Smooth muscle cell (in vitro differentiated cells): Measurements from ENCODE around the gene DCUN1D1. TPM values are rescaled to one million over a fixed set of nuclear protein-coding genes. Genes with fewer than 3 reads are reported as not detected.
"Not testable (repeated sequence)": the region's sequence is repeated elsewhere in the genome, so short reads cannot be mapped to it uniquely, and the experiment has no call there.

Experiments used
- DNase-seq: peaks from one replicate; lab custom pipeline; 2025; ENCODE audit not compliant: unreplicated experiment; lab: John Stamatoyannopoulos, UW
- H2AFZ ChIP-seq: fragments of 200-600 bp; sonication (generic); 2 replicates; pipeline ENCODE4 v1.6.0; 2016; ENCODE audit warnings: antibody characterized with exemption, low read depth, mild to moderate bottlenecking
- H3F3A ChIP-seq: fragments of 200-600 bp; sonication (generic); 2 replicates; pipeline ENCODE4 v1.6.0; 2017; ENCODE audit warnings: antibody characterized with exemption, low read depth
- H3K27ac ChIP-seq: fragments of 200-600 bp; sonication (generic); 2 replicates; pipeline ENCODE4 v1.5.1; 2016; ENCODE audit warnings: low read depth, mild to moderate bottlenecking
- H3K27me3 ChIP-seq: fragments of 200-600 bp; sonication (generic); 2 replicates; pipeline ENCODE4 v1.6.1; 2016; ENCODE audit warnings: low read depth, mild to moderate bottlenecking
- H3K36me3 ChIP-seq: fragments of 200-600 bp; sonication (generic); 2 replicates; pipeline ENCODE4 v1.5.1; 2016; ENCODE audit warnings: low read depth
- H3K4me1 ChIP-seq: fragments of 200-600 bp; sonication (generic); 2 replicates; pipeline ENCODE4 v1.5.1; 2016; ENCODE audit warnings: low read depth
- H3K4me2 ChIP-seq: fragments of 200-600 bp; sonication (generic); 2 replicates; pipeline ENCODE4 v1.6.0; 2016; ENCODE audit warnings: mild to moderate bottlenecking
- H3K4me3 ChIP-seq: fragments of 200-600 bp; sonication (generic); 2 replicates; pipeline ENCODE4 v1.5.1; 2016; ENCODE audit warnings: mild to moderate bottlenecking
- H3K79me2 ChIP-seq: fragments of 200-600 bp; sonication (generic); 2 replicates; pipeline ENCODE4 v1.6.0; 2016; ENCODE audit warnings: low read depth, mild to moderate bottlenecking
- H3K9ac ChIP-seq: fragments of 200-600 bp; sonication (generic); 2 replicates; pipeline ENCODE4 v1.6.0; 2016; ENCODE audit warnings: low read depth
- H3K9me3 ChIP-seq: fragments of 200-600 bp; sonication (generic); replicated peaks from 2 replicates; pipeline ENCODE4 v1.5.1; 2016; ENCODE audit warnings: low read depth
- H4K20me1 ChIP-seq: fragments of 200-600 bp; sonication (generic); 2 replicates; pipeline ENCODE4 v1.6.0; 2016; ENCODE audit warnings: low read depth
- CTCF ChIP-seq: fragments of 200-600 bp; sonication (generic); IDR thresholded peaks from 2 replicates; pipeline ENCODE4 v1.5.1; 2017; ENCODE audit warnings: borderline replicate concordance, mild to moderate bottlenecking, antibody characterized with exemption; ENCODE audit not compliant: insufficient read depth, poor library complexity, severe bottlenecking
- WGBS: methylation state at CpG from one replicate; pipeline ENCODE4 v1.1.7; 2016; ENCODE audit warnings: low lambda C conversion rate; 5-methylcytosine and 5-hydroxymethylcytosine counted together
- polyA plus RNA-seq: library from polyadenylated mRNA; unstranded; fragments of >200 nt; fragmentation: Nextera tagmentation; extraction: Ambion mirVana; gene quantifications from 2 replicates; pipeline ENCODE4 v1.2.1, GENCODE V29; 2016
- total RNA-seq: library from RNA; depleted of rRNA; stranded (reverse); fragments of >200 nt; gene quantifications from 2 replicates; pipeline ENCODE4 v1.2.3, GENCODE V29; 2014

Gene DCUN1D1
- total and polyA plus RNA-seq, 2 experiments from 2014 or later = 14.4 to 25.7 TPM

GRCh38 chr3:183008800-183009199, 28.5 kb upstream of the DCUN1D1 start:
- H3K4me2 ChIP-seq = no peak overlapping the region
- H3F3A ChIP-seq = no peaks in the 10 kb centered on the region
- DNase-seq = no peak

GRCh38 chr3:183008303-183008702, 28.0 kb upstream of the DCUN1D1 start:
- Histone ChIP-seq H3K36me3 (no peaks in the 10 kb centered on the region), H4K20me1 (no peaks in the 10 kb centered on the region), H3F3A (no peaks in the 10 kb centered on the region), H2AFZ (no peak overlapping the region), H3K27me3 (no peaks in the 10 kb centered on the region), H3K27ac (no peak overlapping the region), H3K4me1 (no peaks in the 10 kb centered on the region), H3K79me2 (no peaks in the 10 kb centered on the region), H3K4me3 (no peak overlapping the region), H3K9ac (no peak overlapping the region), H3K4me2 (no peak overlapping the region), H3K9me3 (no peaks in the 10 kb centered on the region)
- TF ChIP-seq CTCF = no peak
- 98% methylated on average over 4 of the region's 4 CpGs for WGBS
- DNase-seq = no peak

More at GRCh38 chr3:183008800-183009199, 28.5 kb upstream of the DCUN1D1 start:
- Histone ChIP-seq H3K36me3 (no peaks in the 10 kb centered on the region), H2AFZ (no peak overlapping the region), H3K4me1 (no peaks in the 10 kb centered on the region), H3K27me3 (no peaks in the 10 kb centered on the region), H3K9ac (no peak overlapping the region), H4K20me1 (no peaks in the 10 kb centered on the region), H3K79me2 (no peaks in the 10 kb centered on the region), H3K9me3 (no peaks in the 10 kb centered on the region), H3K4me3 (no peak overlapping the region), H3K27ac (no peak overlapping the region)
- no peak for TF ChIP-seq CTCF

- H3K27ac ChIP-seq = no peak overlapping the region
- H3K79me2 ChIP-seq = no peaks in the 10 kb centered on the region
- no peaks in the 10 kb centered on the region for H3K4me1 ChIP-seq
- H3K36me3 ChIP-seq = no peaks in the 10 kb centered on the region
- H3F3A ChIP-seq = no peaks in the 10 kb centered on the region
- no peak overlapping the region for H3K4me2 ChIP-seq
- TF ChIP-seq CTCF = no peak
- 85% methylated on average over 10 of the region's 10 CpGs for WGBS
- no peaks in the 10 kb centered on the region for H4K20me1 ChIP-seq
- no peak overlapping the region for H3K9ac ChIP-seq
- H2AFZ ChIP-seq = no peak overlapping the region
- no peaks in the 10 kb centered on the region for H3K9me3 ChIP-seq
- DNase-seq = no peak
- no peaks in the 10 kb centered on the region for H3K27me3 ChIP-seq
- no peak overlapping the region for H3K4me3 ChIP-seq
These were observed 26.2 kb upstream of the DCUN1D1 start for GRCh38 chr3:183006396-183007002.

GRCh38 chr3:182999767-183000166, 19.4 kb upstream of the DCUN1D1 start:
- Histone ChIP-seq H3K4me3 (no peak overlapping the region), H3K9ac (no peak overlapping the region), H3K4me2 (no peak overlapping the region), H3F3A (no peaks in the 10 kb centered on the region), H3K4me1 (no peaks in the 10 kb centered on the region), H3K79me2 (no peaks in the 10 kb centered on the region), H3K27ac (no peak overlapping the region), H3K36me3 (no peaks in the 10 kb centered on the region), H2AFZ (no peak overlapping the region), H3K27me3 (no peaks in the 10 kb centered on the region), H3K9me3 (no peaks in the 10 kb centered on the region), H4K20me1 (no peaks in the 10 kb centered on the region)
- 88% methylated on average over 1 of the region's 1 CpG for WGBS
- DNase-seq = no peak
- no peak for TF ChIP-seq CTCF

GRCh38 chr3:182993486-182994201, 13.3 kb upstream of the DCUN1D1 start:
- not testable (repeated sequence) for H3K4me2 ChIP-seq, H3K36me3 ChIP-seq, H3K4me3 ChIP-seq, H2AFZ ChIP-seq, H3K27ac ChIP-seq, H4K20me1 ChIP-seq, H3K4me1 ChIP-seq, H3K79me2 ChIP-seq, H3K9me3 ChIP-seq, DNase-seq, H3F3A ChIP-seq, H3K27me3 ChIP-seq, H3K9ac ChIP-seq
- 95% methylated on average over 4 of the region's 4 CpGs for WGBS
